NCI-H2171 treated with DMSO at 0.1 percent for 48 hours (cell line): ENCODE data around the gene SECISBP2.
A peak's percentile ranks its signal among the peaks of the same experiment; 100 is the strongest.
"Not testable (repeated sequence)": the region's sequence is repeated elsewhere in the genome, so short reads cannot be mapped to it uniquely, and the experiment has no call there.

Experiments
- DNase-seq: peaks from one replicate; lab custom pipeline; 2025; lab: John Stamatoyannopoulos, UW

Gene SECISBP2

GRCh38 chr9:89364666-89365531, 46.6 kb downstream of the SECISBP2 start:
- DNase-seq: peak; percentile 54

DNA sequence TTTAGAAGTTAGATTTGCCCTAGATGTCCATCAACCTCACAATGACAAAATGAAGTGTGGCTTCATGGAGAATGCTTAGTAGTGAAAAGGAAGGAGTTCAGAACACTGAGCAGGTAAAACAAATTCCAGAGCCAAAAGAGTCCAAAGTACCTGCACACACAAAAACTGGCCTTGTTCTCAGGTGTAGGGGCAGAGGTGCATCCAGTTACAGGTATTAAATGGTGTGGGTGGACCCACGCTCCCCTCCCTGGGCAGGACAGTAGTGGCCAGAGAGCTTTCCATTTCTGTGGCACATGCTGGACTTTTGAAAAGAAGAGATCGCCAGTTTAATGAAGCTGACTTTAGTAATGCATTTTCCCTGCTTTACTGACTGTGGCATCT, 47.2 kb downstream of the SECISBP2 start:
- no peak for DNase-seq

DNA sequence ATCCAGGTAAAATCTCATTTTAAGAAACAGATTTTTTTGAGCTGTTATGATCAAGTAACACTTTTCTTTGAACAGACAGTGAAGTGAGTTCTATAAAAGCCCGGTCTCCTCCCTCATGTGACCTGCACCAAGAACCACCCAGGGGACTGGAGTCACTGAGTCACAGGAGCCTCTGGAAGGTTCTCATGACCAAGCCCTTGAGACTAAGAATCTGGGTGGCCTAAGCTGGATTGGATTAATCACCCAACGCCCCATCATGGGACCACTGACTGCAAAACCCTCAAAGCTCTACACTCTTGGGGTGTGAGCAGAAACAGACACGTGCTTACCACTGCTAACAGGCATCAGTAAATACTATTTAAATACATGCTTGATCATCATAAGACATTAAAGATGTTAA, 48.4 kb downstream of the SECISBP2 start:
- DNase-seq: no peak

- no peak for DNase-seq
Measured at GRCh38 chr9:89367281-89367680, 49.0 kb downstream of the SECISBP2 start.

GRCh38 chr9:89367726-89368437, 49.6 kb downstream of the SECISBP2 start:
- DNase-seq: no peak

- DNase-seq: no peak
Measured at GRCh38 chr9:89368550-89368949, 50.2 kb downstream of the SECISBP2 start.

DNA sequence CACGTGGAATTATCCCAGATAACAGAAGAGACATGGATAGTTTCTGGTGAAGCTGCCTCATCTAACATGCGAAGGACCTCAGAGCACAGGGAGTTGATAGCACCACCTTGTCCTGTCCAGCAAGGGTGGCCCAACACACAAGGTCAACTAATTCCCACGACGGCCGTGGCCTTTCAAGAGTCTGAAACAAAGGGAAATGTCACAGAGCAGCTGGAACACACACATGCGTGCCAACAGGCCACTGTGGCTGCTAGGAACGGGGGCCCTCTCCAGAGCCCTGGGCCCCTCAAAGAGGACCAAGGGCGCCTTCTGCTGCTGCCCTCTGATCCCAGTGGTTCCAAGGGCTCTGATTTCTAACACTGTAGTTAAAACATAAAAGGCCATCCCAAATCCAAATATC, 50.7 kb downstream of the SECISBP2 start:
- DNase-seq: no peak

DNA sequence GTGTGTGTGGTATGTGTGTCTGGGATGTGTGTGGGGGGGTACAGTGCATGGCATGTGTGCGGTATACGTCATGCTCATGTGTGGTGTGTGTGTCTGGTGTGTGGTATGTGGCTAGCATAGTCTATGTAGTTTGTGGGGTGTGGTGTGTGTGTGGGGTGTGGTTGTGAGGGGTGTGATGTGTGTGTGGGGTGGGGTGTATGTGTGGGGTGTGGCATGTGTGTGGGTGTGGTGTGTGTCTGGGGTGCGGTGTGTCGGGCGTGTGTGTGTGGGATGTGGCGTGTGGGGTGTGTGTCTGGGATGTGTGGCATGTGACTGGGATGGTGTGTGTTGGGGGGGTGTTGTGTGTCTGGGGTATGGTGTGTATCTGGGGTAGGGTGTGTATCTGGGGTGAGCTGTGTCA, 52.3 kb downstream of the SECISBP2 start:
- DNase-seq: no peak

DNA sequence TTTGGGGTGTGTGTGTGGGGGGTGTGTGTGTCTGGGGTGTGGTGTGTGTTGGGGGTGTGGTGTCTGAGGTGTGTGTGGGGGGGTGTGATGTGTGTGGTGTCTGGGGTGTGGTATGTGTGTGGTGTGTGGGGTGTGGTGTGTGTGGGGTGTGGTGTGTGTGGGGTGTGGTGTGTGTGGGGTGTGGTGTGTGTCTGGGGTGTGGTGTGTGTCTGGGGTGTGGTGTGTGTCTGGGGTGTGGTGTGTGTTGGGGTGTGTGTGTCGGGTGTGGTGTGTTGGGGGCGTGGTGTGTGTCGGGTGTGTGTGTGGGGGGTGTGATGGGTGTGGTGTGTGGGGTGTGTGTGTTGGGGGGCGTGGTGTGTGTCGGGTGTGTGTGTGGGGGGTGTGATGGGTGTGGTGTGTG, 53.5 kb downstream of the SECISBP2 start:
- DNase-seq: not testable (repeated sequence)

DNA sequence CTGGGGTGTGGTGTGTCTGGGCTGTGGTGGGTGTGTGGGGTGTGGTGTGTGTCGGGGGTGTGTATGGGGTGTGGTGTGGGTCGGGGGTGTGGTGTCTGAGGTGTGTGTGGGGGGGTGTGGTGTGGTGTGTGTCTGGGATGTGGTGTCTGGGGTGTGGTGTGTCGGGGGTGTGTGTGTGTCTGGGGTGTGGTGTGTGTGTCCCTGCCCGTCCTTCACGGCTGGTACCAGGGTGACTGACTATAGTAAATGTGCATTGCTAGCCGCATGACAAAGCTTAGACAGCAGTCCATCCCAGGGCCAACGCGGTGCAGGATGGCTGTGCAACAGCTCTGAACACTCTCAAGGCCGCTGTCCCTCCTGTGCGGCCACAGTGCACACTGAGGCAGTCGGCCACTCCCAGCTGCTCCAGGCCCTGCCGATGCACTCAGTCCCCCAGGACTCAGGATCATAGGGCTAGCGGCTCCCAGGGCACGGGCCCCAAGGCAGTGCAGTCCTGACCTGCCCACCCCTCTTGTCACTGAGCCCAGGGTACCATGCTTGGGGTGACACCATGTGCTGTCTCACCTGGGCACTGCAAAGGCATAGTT, 54.0 kb downstream of the SECISBP2 start:
- no peak for DNase-seq

- no peak for DNase-seq
Measured at GRCh38 chr9:89372979-89373378, 54.7 kb downstream of the SECISBP2 start.

GRCh38 chr9:89374176-89374575, 55.9 kb downstream of the SECISBP2 start:
- DNase-seq: no peak

- DNase-seq: no peak
Measured at GRCh38 chr9:89375191-89375760, 57.0 kb downstream of the SECISBP2 start.

GRCh38 chr9:89376286-89376685, 58.0 kb downstream of the SECISBP2 start:
- DNase-seq: no peak

- DNase-seq: no peak
Measured at GRCh38 chr9:89376741-89377351, 58.5 kb downstream of the SECISBP2 start.

GRCh38 chr9:89377411-89377810, 59.1 kb downstream of the SECISBP2 start:
- no peak for DNase-seq

- no peak for DNase-seq
Measured at GRCh38 chr9:89378541-89378940, 60.2 kb downstream of the SECISBP2 start.

DNA sequence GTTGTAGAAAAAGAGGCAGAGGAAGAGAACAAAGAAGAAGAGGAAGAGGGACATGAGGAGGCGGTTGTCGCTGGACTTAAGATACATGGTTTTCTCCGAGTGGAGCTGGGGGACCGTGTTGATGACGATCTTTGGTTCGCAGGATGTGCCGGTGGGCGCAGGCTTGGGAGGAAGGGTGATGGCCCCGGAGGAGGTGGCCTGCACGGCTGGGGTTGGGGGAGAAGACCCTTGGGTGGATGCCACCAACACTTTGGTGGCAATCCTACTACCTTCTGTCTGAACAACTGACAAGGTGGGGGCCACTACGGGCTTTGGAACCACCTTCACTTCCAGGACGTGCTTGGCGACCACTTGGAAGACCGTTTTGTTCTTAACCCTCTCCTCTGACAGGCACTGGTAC, 60.7 kb downstream of the SECISBP2 start:
- DNase-seq: no peak

DNA sequence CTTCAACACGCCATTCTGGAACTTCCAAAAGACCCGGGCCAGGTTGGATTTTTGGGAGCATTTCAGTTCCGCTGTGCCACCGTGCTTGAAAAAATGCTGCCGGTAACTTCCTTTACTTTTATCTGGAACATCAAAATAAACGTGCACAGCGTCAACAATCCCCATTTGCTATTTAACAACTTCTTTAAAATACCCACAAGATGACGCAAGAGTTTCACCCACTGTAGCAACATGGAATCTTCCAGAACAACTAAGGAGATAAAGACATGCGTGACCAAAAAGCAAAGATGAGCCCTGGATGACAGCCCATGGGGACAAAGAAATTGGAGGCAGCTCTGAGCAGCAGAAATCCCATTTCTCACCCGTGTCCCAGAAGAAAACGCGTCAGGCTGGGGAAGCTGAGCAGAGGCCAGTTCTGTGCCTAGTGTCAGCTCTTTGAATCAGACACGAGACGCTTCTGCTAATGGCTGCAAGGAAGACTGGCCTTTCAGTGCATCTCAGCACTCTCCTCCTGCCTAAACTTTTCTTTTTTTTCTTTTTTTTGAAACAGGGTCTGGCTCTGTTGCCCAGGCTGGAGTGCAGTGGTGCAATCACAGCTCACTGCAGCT, 61.3 kb downstream of the SECISBP2 start:
- DNase-seq: no peak

DNA sequence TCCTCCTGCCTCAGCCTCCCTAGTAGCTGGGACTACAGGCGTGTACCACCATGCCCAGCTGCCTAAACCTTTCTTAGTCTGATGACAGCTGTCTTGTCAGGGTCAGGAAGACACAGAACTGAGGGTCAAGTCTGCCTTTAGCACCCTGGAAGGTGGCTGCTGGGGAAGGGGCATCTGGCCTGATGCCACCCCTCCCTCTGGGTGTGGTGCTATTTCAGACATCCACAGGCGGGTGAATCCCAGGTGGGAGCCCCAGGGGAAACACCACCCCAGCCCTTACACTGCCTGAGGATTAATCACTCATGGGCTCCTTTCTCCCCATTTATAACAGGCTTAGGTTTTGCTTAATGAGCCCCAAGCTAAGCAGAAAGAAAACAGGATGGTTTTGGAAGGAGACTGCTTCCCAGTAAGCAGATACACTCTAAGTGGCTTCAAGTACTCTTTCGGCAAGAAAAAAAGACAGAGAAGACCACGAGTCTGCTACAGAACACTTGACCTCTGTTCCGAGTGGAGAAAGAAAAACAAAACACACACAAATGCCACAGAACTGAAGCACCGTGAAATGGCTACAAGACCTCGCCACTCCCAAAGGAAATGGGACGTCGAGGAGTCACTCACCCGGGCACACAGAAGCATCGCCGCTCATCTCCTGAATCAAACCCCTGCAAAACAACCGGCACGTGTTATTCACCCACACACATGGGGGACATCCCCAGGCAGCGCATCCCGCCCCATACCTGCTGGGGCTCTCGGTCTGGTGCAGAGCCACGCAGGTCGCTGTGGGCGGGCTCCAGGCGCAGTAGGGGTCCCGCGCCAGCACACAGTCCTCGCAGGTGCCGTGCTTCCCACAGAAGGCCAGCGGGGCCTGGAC, 62.4 kb downstream of the SECISBP2 start:
- no peak for DNase-seq

- DNase-seq: no peak
Measured at GRCh38 chr9:89381308-89381609, 63.0 kb downstream of the SECISBP2 start.
